ENCODE measurements around the gene FOXK2. TPM values are rescaled to one million over a fixed set of nuclear protein-coding genes. Genes with fewer than 3 reads are reported as not detected.

FOXK2 gene
- total and polyA plus RNA-seq, 2 donors (not counting 1 experiment from before 2014, with no cell fraction given): 19.7 to 62.7 TPM

- no peak for DNase-seq
- Histone ChIP-seq H3K4me3 (ENCODE audit: control extremely low read depth in 1 of 5, extremely low read depth in 1 of 5, insufficient read depth in 1 of 5, low read depth in 2 of 5, low read length in 4 of 5) (no peak overlapping the region), H3K36me3 (replicated peaks in 1 of 2; ENCODE audit: control extremely low read depth in 1 of 2, control insufficient read depth in 1 of 2, extremely low read depth in 1 of 2, insufficient read depth in 2 of 2, low read length in 1 of 2) (peaks cover 0 to 24% of the 10 kb centered on the region in 2 experiments), H2AFZ (ENCODE audit: insufficient read depth, low read depth, low read length, poor library complexity, severe bottlenecking) (no peak overlapping the region), H3K27ac (ENCODE audit: low read length in 2 of 2) (no peak overlapping the region), H4K20me1 (ENCODE audit: control insufficient read depth, insufficient read depth, low read length, poor library complexity, severe bottlenecking) (no peaks in the 10 kb centered on the region), H3K4me2 (replicated peaks; ENCODE audit: low read depth, low read length, poor library complexity, severe bottlenecking) (no peak overlapping the region), H3K79me2 (ENCODE audit: control insufficient read depth, insufficient read depth, low read length) (no peaks in the 10 kb centered on the region), H3K9me3 (ENCODE audit: control extremely low read depth in 1 of 3, control insufficient read depth in 2 of 3, insufficient read depth in 1 of 3, low read length in 2 of 3) (peaks cover 0 to 7% (median 0%) of the 10 kb centered on the region in 3 donors), H3K4me1 (ENCODE audit: control insufficient read depth in 2 of 2, insufficient read depth in 2 of 2, low read length in 2 of 2) (peaks cover 13 to 27% of the 10 kb centered on the region in 2 donors), H3K9ac (ENCODE audit: low read length) (no peak overlapping the region), H3K27me3 (replicated peaks in 1 of 4; ENCODE audit: control extremely low read depth in 1 of 4, control insufficient read depth in 3 of 4, insufficient read depth in 4 of 4, low read length in 3 of 4) (no peaks in the 10 kb centered on the region)
- 98% methylated on average over 8 of the region's 27 CpGs for WGBS (ENCODE audit: insufficient coverage)
- Mint-ChIP-seq H3K9me3 (ENCODE audit: insufficient read depth) (no peaks in the 10 kb centered on the region), H3K4me1 (peaks cover 32% of the 10 kb centered on the region), H3K4me3 (no peak overlapping the region), H3K27me3 (no peaks in the 10 kb centered on the region), H3K27ac (peak overlapping the region; percentile 15)
- POLR2A ChIA-PET: no interaction called here
- CTCF ChIA-PET: interaction anchor here (1.1 kb wide), 1 partner anchor 15 kb away, joined by 3 read pairs; no protein-coding TSS in a partner anchor
- ATAC-seq (ENCODE audit: low read depth): no peak
- TF ChIP-seq, protein P1, sequence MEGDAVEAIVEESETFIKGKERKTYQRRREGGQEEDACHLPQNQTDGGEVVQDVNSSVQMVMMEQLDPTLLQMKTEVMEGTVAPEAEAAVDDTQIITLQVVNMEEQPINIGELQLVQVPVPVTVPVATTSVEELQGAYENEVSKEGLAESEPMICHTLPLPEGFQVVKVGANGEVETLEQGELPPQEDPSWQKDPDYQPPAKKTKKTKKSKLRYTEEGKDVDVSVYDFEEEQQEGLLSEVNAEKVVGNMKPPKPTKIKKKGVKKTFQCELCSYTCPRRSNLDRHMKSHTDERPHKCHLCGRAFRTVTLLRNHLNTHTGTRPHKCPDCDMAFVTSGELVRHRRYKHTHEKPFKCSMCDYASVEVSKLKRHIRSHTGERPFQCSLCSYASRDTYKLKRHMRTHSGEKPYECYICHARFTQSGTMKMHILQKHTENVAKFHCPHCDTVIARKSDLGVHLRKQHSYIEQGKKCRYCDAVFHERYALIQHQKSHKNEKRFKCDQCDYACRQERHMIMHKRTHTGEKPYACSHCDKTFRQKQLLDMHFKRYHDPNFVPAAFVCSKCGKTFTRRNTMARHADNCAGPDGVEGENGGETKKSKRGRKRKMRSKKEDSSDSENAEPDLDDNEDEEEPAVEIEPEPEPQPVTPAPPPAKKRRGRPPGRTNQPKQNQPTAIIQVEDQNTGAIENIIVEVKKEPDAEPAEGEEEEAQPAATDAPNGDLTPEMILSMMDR (IDR thresholded peaks at IDR 0.05): no peak
- no peak for TF ChIP-seq EZH2 (IDR thresholded peaks at IDR 0.05; ENCODE audit: borderline replicate concordance, insufficient read depth, low read depth, low read length, poor library complexity, severe bottlenecking)
- intact Hi-C loops (cut with micrococcal nuclease): no loop called here
Measured at GRCh38 chr17:82588266-82589175, 69.0 kb downstream of the FOXK2 start.

DNA sequence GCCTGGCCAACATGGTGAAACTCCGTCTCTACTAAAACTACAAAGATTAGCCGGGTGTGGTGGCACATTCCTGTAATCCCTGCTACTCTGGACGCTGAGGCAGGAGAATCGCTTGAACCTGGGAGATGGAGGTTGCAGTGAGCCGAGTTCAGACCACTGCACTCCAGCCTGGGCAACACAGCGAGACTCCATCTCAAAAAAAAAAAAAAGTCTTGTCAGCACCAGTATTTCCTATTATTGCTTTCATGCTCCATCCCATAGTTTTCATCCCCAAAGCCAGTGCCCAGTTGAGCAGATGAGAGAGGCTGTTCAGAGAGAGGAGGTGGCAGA is 70.3 kb downstream of the FOXK2 start:
- H3K36me3 ChIP-seq (replicated peaks in 1 of 2; ENCODE audit: control extremely low read depth in 1 of 2, control insufficient read depth in 1 of 2, extremely low read depth in 1 of 2, insufficient read depth in 2 of 2, low read length in 1 of 2): peaks cover 0 to 20% of the 10 kb centered on the region in 2 experiments
- no peak overlapping the region for H3K4me2 ChIP-seq (replicated peaks; ENCODE audit: low read depth, low read length, poor library complexity, severe bottlenecking)
- no peak for ATAC-seq (ENCODE audit: low read depth)
- no peaks in the 10 kb centered on the region for H3K79me2 ChIP-seq (ENCODE audit: control insufficient read depth, insufficient read depth, low read length)
- TF ChIP-seq EZH2 (IDR thresholded peaks at IDR 0.05; ENCODE audit: borderline replicate concordance, insufficient read depth, low read depth, low read length, poor library complexity, severe bottlenecking): no peak
- TF ChIP-seq, protein P1 (IDR thresholded peaks at IDR 0.05): no peak
- CTCF ChIA-PET: no interaction called here
- DNase-seq: no peak
- H4K20me1 ChIP-seq (ENCODE audit: control insufficient read depth, insufficient read depth, low read length, poor library complexity, severe bottlenecking): no peaks in the 10 kb centered on the region
- Mint-ChIP-seq H3K4me1 (peaks cover 42% of the 10 kb centered on the region), H3K9me3 (ENCODE audit: insufficient read depth) (no peaks in the 10 kb centered on the region), H3K27ac (peak overlapping the region; percentile 41), H3K4me3 (no peak overlapping the region), H3K27me3 (no peaks in the 10 kb centered on the region)
- peaks cover 0 to 7% (median 0%) of the 10 kb centered on the region in 3 donors for H3K9me3 ChIP-seq (ENCODE audit: control extremely low read depth in 1 of 3, control insufficient read depth in 2 of 3, insufficient read depth in 1 of 3, low read length in 2 of 3)
- H2AFZ ChIP-seq (ENCODE audit: insufficient read depth, low read depth, low read length, poor library complexity, severe bottlenecking): no peak overlapping the region
- intact Hi-C loops (cut with micrococcal nuclease): no loop called here
- 95% methylated on average over 5 of the region's 6 CpGs for WGBS (ENCODE audit: insufficient coverage)
- no peak overlapping the region for H3K27ac ChIP-seq (ENCODE audit: low read length in 2 of 2)
- POLR2A ChIA-PET: no interaction called here
- H3K4me3 ChIP-seq (ENCODE audit: control extremely low read depth in 1 of 5, extremely low read depth in 1 of 5, insufficient read depth in 1 of 5, low read depth in 2 of 5, low read length in 4 of 5): no peak overlapping the region
- no peak overlapping the region for H3K9ac ChIP-seq (ENCODE audit: low read length)
- peaks cover 26 to 39% of the 10 kb centered on the region in 2 donors for H3K4me1 ChIP-seq (ENCODE audit: control insufficient read depth in 2 of 2, insufficient read depth in 2 of 2, low read length in 2 of 2)
- H3K27me3 ChIP-seq (replicated peaks in 1 of 4; ENCODE audit: control extremely low read depth in 1 of 4, control insufficient read depth in 3 of 4, insufficient read depth in 4 of 4, low read length in 3 of 4): no peaks in the 10 kb centered on the region

Measured in B cell (primary cell).